A549 (cell line): ENCODE measurements around the gene RPL31. TPM values are rescaled to one million over a fixed set of nuclear protein-coding genes. Genes with fewer than 3 reads are reported as not detected.

Experiments
- ATAC-seq, 2 experiments: fragments of 200-7000 bp in 1 of 2; fragments of >200 bp in 1 of 2; cut with Nextera tagmentation in 1 of 2; cut with Tn5 transposase in 1 of 2; 3 replicates each; pipeline versions ENCODE4 v1.8.0 to v1.9.1; 2018 to 2020; ENCODE audit warnings: mild to moderate bottlenecking in 1 of 2, moderate library complexity in 1 of 2
- CTCF ChIA-PET: fragments of 300-600 bp; sonication (Branson Sonifier 250); formaldehyde crosslinking; extraction: SDS; loops from one replicate; lab custom pipeline; 2021; ENCODE audit warnings: antibody characterized with exemption, inconsistent platforms; lab: Yijun Ruan, JAX
- POLR2A ChIA-PET: fragments of 350-600 bp; formaldehyde crosslinking; extraction: SDS; loops from one replicate; lab custom pipeline; 2021; ENCODE audit warnings: antibody characterized with exemption, inconsistent platforms; lab: Yijun Ruan, JAX
- DNase-seq, 2 experiments: peaks; one replicate each; pipeline versions ENCODE4 v3.0.0 to v3.0.0-alpha.2; 2011 to 2016; ENCODE audit warnings: low read depth in 1 of 2, low spot score in 1 of 2
- FAIRE-seq: peaks from 2 replicates; lab custom pipeline; 2011; peaks lifted over from hg19 to GRCh38; lab: Jason Lieb, UNC
- H3K27ac ChIP-seq, 2 experiments: fragments of >200 bp; sonication (Bioruptor Twin); formaldehyde crosslinking; 3 replicates each; pipeline ENCODE4 v1.5.1; 2016 to 2017
- H3K4me1 ChIP-seq: fragments of >200 bp; sonication (Bioruptor Twin); formaldehyde crosslinking; 3 replicates; pipeline ENCODE4 v1.6.1; 2016
- H3K4me2 ChIP-seq: fragments of >200 bp; sonication (Bioruptor Twin); formaldehyde crosslinking; 3 replicates; pipeline ENCODE4 v1.6.1; 2016
- H3K4me3 ChIP-seq: fragments of >200 bp; sonication (Bioruptor Twin); formaldehyde crosslinking; 3 replicates; pipeline ENCODE4 v1.5.1; 2016
- H3K9me3 ChIP-seq: fragments of >200 bp; sonication (Bioruptor Twin); formaldehyde crosslinking; 3 replicates; pipeline ENCODE4 v1.6.1; 2016
- BCL3 ChIP-seq: fragments of >200 bp; sonication (Bioruptor Twin); formaldehyde crosslinking; IDR thresholded peaks from 3 replicates; pipeline ENCODE4 v1.6.1; 2016
- E2F6 ChIP-seq: IDR thresholded peaks from 2 replicates; pipeline ENCODE4 v1.6.1; 2012; ENCODE audit warnings: low read depth, borderline replicate concordance
- EHF ChIP-seq: fragments of 250-450 bp; sonication (Bioruptor Pico); IDR thresholded peaks from 2 replicates; pipeline ENCODE4 v1.5.0; 2020; ENCODE audit warnings: mild to moderate bottlenecking
- HOXB13 ChIP-seq: fragments of 250-450 bp; sonication (Bioruptor Pico); IDR thresholded peaks from 2 replicates; pipeline ENCODE4 v1.5.0; 2020; ENCODE audit warnings: low read depth, mild to moderate bottlenecking, moderate library complexity
- POLR2A ChIP-seq: IDR thresholded peaks from 2 replicates; pipeline ENCODE4 v1.6.1; 2012; ENCODE audit warnings: mild to moderate bottlenecking, low read length
- RARB ChIP-seq: fragments of 250-450 bp; sonication (Bioruptor Pico); IDR thresholded peaks from 2 replicates; pipeline ENCODE4 v1.8.0; 2021; ENCODE audit warnings: mild to moderate bottlenecking, moderate library complexity
- RCOR1 ChIP-seq: fragments of 150-350 bp; IDR thresholded peaks from 2 replicates; pipeline ENCODE4 v1.6.1; 2014; ENCODE audit warnings: antibody characterized with exemption, low read length, low read depth
- SMC3 ChIP-seq: fragments of >200 bp; sonication (Bioruptor Twin); formaldehyde crosslinking; IDR thresholded peaks from 3 replicates; pipeline ENCODE4 v1.6.1; 2018; ENCODE audit warnings: inconsistent platforms
- SREBF2 ChIP-seq: fragments of 450-650 bp; IDR thresholded peaks from 2 replicates; pipeline ENCODE4 v1.6.1; 2014; ENCODE audit warnings: mild to moderate bottlenecking, moderate library complexity
- ZC3H11A ChIP-seq: fragments of 450-650 bp; IDR thresholded peaks from 2 replicates; pipeline ENCODE4 v1.6.1; 2014; ENCODE audit warnings: antibody characterized with exemption, mild to moderate bottlenecking
- ZSCAN20 ChIP-seq: fragments of 250-450 bp; sonication (Bioruptor Pico); IDR thresholded peaks from 2 replicates; pipeline ENCODE4 v1.8.0; 2022; ENCODE audit warnings: mild to moderate bottlenecking, moderate library complexity
- WGBS: methylation state at CpG from one replicate; pipeline ENCODE4 v1.1.6; 2017; ENCODE audit errors: missing lambda C conversion rate; 5-methylcytosine and 5-hydroxymethylcytosine counted together
- polyA plus RNA-seq, 4 experiments: library from polyadenylated mRNA; depleted of rRNA in 3 of 4; stranded (reverse); fragments of >200 nt; fragmentation: RNase III in 1 of 4; extraction: RNeasy Plus Mini Kit Qiagen cat#74134 plus additional on column Dnase treatment in 1 of 4; gene quantifications; 2 replicates in 3 of 4; 3 replicates in 1 of 4; pipeline ENCODE4 v1.2.3, GENCODE V29; 2011 to 2017
- TF ChIP-seq, protein P1 (sequence below): fragments of 150-350 bp; IDR thresholded peaks from 2 replicates; pipeline ENCODE4 v1.6.1; 2014; ENCODE audit warnings: low read depth, mild to moderate bottlenecking, low read length
- TF ChIP-seq, protein P2 (sequence below): fragments of 200-600 bp; sonication (generic); IDR thresholded peaks from 2 replicates; pipeline ENCODE4 v1.6.1; 2016; ENCODE audit warnings: antibody characterized with exemption, mild to moderate bottlenecking, moderate library complexity

Gene RPL31
- polyA plus RNA-seq, 2 of the 4 experiments (the other 2 are of a cell fraction) = 1,803 to 2,064 TPM

DNA sequence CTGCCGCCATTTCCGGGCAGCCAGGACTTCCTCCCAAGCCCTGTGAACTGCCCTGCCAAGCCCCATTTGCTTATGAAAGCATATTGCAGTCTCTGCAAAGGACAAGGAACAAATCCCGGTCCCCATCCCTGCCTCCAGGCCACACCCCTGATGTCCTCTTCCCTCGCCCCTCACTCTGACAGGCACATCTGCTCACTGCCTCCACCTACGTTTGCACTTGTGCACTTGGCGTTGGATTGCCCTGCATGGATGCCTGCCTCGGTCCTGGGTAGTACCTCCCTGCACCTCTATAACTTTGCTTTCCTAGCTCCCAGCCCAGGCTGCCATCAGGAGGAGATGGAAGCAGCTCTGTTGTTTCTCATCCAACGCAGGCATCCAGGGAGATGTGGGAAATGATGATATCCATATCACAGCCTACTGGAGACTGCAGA lies 19.6 kb upstream of the RPL31 start:
- TF ChIP-seq POLR2A = no peak
- TF ChIP-seq RARB = no peak
- no peak for TF ChIP-seq SMC3
- TF ChIP-seq, protein P1, sequence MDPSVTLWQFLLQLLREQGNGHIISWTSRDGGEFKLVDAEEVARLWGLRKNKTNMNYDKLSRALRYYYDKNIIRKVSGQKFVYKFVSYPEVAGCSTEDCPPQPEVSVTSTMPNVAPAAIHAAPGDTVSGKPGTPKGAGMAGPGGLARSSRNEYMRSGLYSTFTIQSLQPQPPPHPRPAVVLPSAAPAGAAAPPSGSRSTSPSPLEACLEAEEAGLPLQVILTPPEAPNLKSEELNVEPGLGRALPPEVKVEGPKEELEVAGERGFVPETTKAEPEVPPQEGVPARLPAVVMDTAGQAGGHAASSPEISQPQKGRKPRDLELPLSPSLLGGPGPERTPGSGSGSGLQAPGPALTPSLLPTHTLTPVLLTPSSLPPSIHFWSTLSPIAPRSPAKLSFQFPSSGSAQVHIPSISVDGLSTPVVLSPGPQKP = no peak
- no peak for TF ChIP-seq ZSCAN20 (CRISPR knock-in tag)
- no peak for TF ChIP-seq E2F6
- TF ChIP-seq, protein P2, sequence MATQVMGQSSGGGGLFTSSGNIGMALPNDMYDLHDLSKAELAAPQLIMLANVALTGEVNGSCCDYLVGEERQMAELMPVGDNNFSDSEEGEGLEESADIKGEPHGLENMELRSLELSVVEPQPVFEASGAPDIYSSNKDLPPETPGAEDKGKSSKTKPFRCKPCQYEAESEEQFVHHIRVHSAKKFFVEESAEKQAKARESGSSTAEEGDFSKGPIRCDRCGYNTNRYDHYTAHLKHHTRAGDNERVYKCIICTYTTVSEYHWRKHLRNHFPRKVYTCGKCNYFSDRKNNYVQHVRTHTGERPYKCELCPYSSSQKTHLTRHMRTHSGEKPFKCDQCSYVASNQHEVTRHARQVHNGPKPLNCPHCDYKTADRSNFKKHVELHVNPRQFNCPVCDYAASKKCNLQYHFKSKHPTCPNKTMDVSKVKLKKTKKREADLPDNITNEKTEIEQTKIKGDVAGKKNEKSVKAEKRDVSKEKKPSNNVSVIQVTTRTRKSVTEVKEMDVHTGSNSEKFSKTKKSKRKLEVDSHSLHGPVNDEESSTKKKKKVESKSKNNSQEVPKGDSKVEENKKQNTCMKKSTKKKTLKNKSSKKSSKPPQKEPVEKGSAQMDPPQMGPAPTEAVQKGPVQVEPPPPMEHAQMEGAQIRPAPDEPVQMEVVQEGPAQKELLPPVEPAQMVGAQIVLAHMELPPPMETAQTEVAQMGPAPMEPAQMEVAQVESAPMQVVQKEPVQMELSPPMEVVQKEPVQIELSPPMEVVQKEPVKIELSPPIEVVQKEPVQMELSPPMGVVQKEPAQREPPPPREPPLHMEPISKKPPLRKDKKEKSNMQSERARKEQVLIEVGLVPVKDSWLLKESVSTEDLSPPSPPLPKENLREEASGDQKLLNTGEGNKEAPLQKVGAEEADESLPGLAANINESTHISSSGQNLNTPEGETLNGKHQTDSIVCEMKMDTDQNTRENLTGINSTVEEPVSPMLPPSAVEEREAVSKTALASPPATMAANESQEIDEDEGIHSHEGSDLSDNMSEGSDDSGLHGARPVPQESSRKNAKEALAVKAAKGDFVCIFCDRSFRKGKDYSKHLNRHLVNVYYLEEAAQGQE = no peak
- TF ChIP-seq EHF (CRISPR knock-in tag) = no peak
- no peak for TF ChIP-seq RCOR1
- TF ChIP-seq ZC3H11A = no peak
- H3K4me1 ChIP-seq = peaks cover 13% of the 10 kb centered on the region
- DNase-seq (peak in 1 of 2 experiments; percentile 21), FAIRE-seq (no peak), ATAC-seq (peak; percentile 60 to 62; a peak in 4 of 6 replicates)
- CTCF ChIA-PET = interaction anchor here (1.0 to 3.1 kb wide), 7 partner anchors 9 to 388 kb away, joined by 4 to 22 read pairs (median 9); no protein-coding TSS in a partner anchor
- POLR2A ChIA-PET = no interaction called here
- H3K4me2 ChIP-seq = no peak overlapping the region
- no peak overlapping the region for H3K4me3 ChIP-seq
- no peaks in the 10 kb centered on the region for H3K9me3 ChIP-seq
- 47% methylated on average over 6 of the region's 8 CpGs for WGBS
- H3K27ac ChIP-seq = 0 out of 6 replicates have a peak overlapping the region, but pooled peaks of 1 of the 2 experiments have one; percentile 74

- Histone ChIP-seq H3K4me3 (no peak overlapping the region), H3K27ac (peak overlapping the region in 1 of 2 experiments; percentile 74; a peak in 3 of 6 replicates), H3K4me1 (peaks cover 13% of the 10 kb centered on the region), H3K4me2 (no peak overlapping the region), H3K9me3 (no peaks in the 10 kb centered on the region)
- POLR2A ChIA-PET = no interaction called here
- WGBS = 88% methylated on average over 11 of the region's 12 CpGs
- TF ChIP-seq, protein P1 = no peak
- no peak for TF ChIP-seq SREBF2
- FAIRE-seq = no peak
- ATAC-seq = no peak
- CTCF ChIA-PET = interaction anchor here (0.6 to 3.1 kb wide), 7 partner anchors 9 to 389 kb away, joined by 3 to 22 read pairs (median 9); no protein-coding TSS in a partner anchor
- no peak for DNase-seq
Observed at GRCh38 chr2:100983201-100983600, 18.9 kb upstream of the RPL31 start.

GRCh38 chr2:100983684-100984310 lies 18.3 kb upstream of the RPL31 start:
- Histone ChIP-seq H3K4me2 (peak overlapping the region; percentile 2; the same call in 1 of the 3 replicates), H3K4me1 (peaks cover 13% of the 10 kb centered on the region), H3K27ac (peak overlapping the region; percentile 57 to 74), H3K9me3 (no peaks in the 10 kb centered on the region), H3K4me3 (no peak overlapping the region)
- ChIA-PET POLR2A (no interaction called here), CTCF (interaction anchor here (0.6 to 3.1 kb wide), 7 partner anchors 10 to 389 kb away, joined by 3 to 22 read pairs (median 9); no protein-coding TSS in a partner anchor)
- FAIRE-seq (no peak), ATAC-seq (peak; percentile 55 to 60; a peak in 3 of 6 replicates), DNase-seq (no peak)
- TF ChIP-seq BCL3 = no peak
- TF ChIP-seq HOXB13 (CRISPR knock-in tag) = no peak
- 74% methylated on average over 11 of the region's 11 CpGs for WGBS
